Endothelial cell of umbilical vein (primary cell): ENCODE results near the gene PID1. TPM values are rescaled to one million over a fixed set of nuclear protein-coding genes. Genes with fewer than 3 reads are reported as not detected.

Experiments used
- BruUV-seq: library from RNA; stranded (reverse); fragments of 400-500 nt; replicated peaks from 2 replicates; lab custom pipeline; 2021; lab: Mats Ljungman, UMichigan
- CTCF ChIA-PET: fragments of 300-600, 350-600 bp; sonication (Branson Sonifier 250); formaldehyde crosslinking; loops from one replicate; lab custom pipeline; 2021; ENCODE audit warnings: antibody characterized with exemption, inconsistent platforms; lab: Charles Lee
- POLR2A ChIA-PET: fragments of 300-600, 350-600 bp; sonication (Branson Sonifier 250); formaldehyde crosslinking; loops from one replicate; lab custom pipeline; 2021; ENCODE audit warnings: antibody characterized with exemption, inconsistent platforms; lab: Charles Lee
- DNase-seq: peaks from one replicate; pipeline ENCODE4 v3.0.0-alpha.2; 2011; ENCODE audit warnings: low read depth, low spot score
- FAIRE-seq: peaks from 2 replicates; lab custom pipeline; 2011; peaks lifted over from hg19 to GRCh38; lab: Jason Lieb, UNC
- H2AFZ ChIP-seq: 2 replicates; pipeline ENCODE4 v1.6.0; 2012; ENCODE audit warnings: low read depth, low read length, control low read depth, inconsistent platforms
- H3K27ac ChIP-seq: 2 replicates; pipeline ENCODE4 v1.5.1; 2011; ENCODE audit warnings: low read depth, mild to moderate bottlenecking, control low read depth, low read length, moderate library complexity; ENCODE audit not compliant: insufficient read depth
- H3K27me3 ChIP-seq, 2 experiments: 2 replicates each; pipeline versions ENCODE4 v1.6.0 to v1.6.1; 2011; ENCODE audit warnings: low read length in 2 of 2, mixed read lengths in 1 of 2; ENCODE audit not compliant: control insufficient read depth in 2 of 2, insufficient read depth in 2 of 2
- H3K36me3 ChIP-seq, 2 experiments: 2 replicates in 1 of 2; 3 replicates in 1 of 2; pipeline ENCODE4 v1.5.1; 2011; ENCODE audit warnings: low read length in 2 of 2, mild to moderate bottlenecking in 1 of 2, moderate library complexity in 1 of 2; ENCODE audit not compliant: control insufficient read depth in 2 of 2, insufficient read depth in 2 of 2; ENCODE audit errors: extremely low read depth in 1 of 2
- H3K4me1 ChIP-seq: 3 replicates; pipeline ENCODE4 v1.5.1; 2011; ENCODE audit warnings: mild to moderate bottlenecking, low read length; ENCODE audit not compliant: control insufficient read depth, insufficient read depth; ENCODE audit errors: extremely low read depth
- H3K4me2 ChIP-seq: 2 replicates; pipeline ENCODE4 v1.6.1; 2011; ENCODE audit warnings: low read length, control low read depth, mixed read lengths; ENCODE audit not compliant: insufficient read depth
- H3K4me3 ChIP-seq, 3 experiments: fragments of 200-600 bp in 1 of 3; sonication (generic), shearing (Covaris generic) in 1 of 3; replicated peaks in 1 of 3; 2 replicates each; pipeline ENCODE4 v1.5.1; 2011 to 2016; ENCODE audit warnings: control low read depth in 3 of 3, low read length in 3 of 3, mild to moderate bottlenecking in 2 of 3, inconsistent platforms in 1 of 3, low read depth in 1 of 3, moderate library complexity in 1 of 3; ENCODE audit not compliant: insufficient read depth in 1 of 3
- H3K79me2 ChIP-seq: 2 replicates; pipeline ENCODE4 v1.6.0; 2012; ENCODE audit warnings: low read length, inconsistent platforms; ENCODE audit not compliant: control insufficient read depth, insufficient read depth
- H3K9ac ChIP-seq: replicated peaks from 2 replicates; pipeline ENCODE3; 2011; ENCODE audit warnings: low read length, control low read depth; ENCODE audit not compliant: insufficient read depth; ENCODE audit errors: extremely low read depth
- H3K9me1 ChIP-seq: replicated peaks from 3 replicates; pipeline ENCODE4 v1.6.0; 2011; ENCODE audit warnings: mild to moderate bottlenecking, low read length; ENCODE audit not compliant: control insufficient read depth, insufficient read depth; ENCODE audit errors: extremely low read depth
- H3K9me3 ChIP-seq: replicated peaks from 2 replicates; pipeline ENCODE4 v1.5.1; 2012; ENCODE audit warnings: low read length, inconsistent platforms; ENCODE audit not compliant: control insufficient read depth, insufficient read depth
- H4K20me1 ChIP-seq: replicated peaks from 2 replicates; pipeline ENCODE3; 2011; ENCODE audit warnings: mild to moderate bottlenecking, low read length; ENCODE audit not compliant: control insufficient read depth, insufficient read depth; ENCODE audit errors: extremely low read depth
- EZH2 ChIP-seq: IDR thresholded peaks from 2 replicates; pipeline ENCODE4 v1.6.1; 2012; ENCODE audit warnings: borderline replicate concordance, low read depth, mild to moderate bottlenecking, moderate library complexity, low read length, inconsistent platforms; ENCODE audit not compliant: severe bottlenecking
- FOS ChIP-seq: IDR thresholded peaks from 2 replicates; pipeline ENCODE4 v1.6.1; 2011; ENCODE audit warnings: mild to moderate bottlenecking, low read length, moderate library complexity, borderline replicate concordance; ENCODE audit not compliant: insufficient read depth
- GATA2 ChIP-seq: IDR thresholded peaks from 2 replicates; pipeline ENCODE4 v1.7.0; 2011; ENCODE audit warnings: low read depth, mild to moderate bottlenecking, moderate library complexity, mixed read lengths, low read length; ENCODE audit not compliant: insufficient read length, insufficient read depth
- JUN ChIP-seq: IDR thresholded peaks from 2 replicates; pipeline ENCODE4 v1.6.1; 2011; ENCODE audit warnings: borderline replicate concordance, low read depth; ENCODE audit not compliant: insufficient read length, insufficient read depth
- MYC ChIP-seq: IDR thresholded peaks from one replicate; pipeline ENCODE4 v1.6.1; 2011; ENCODE audit warnings: mild to moderate bottlenecking, low read depth, low read length
- POLR2A ChIP-seq: IDR thresholded peaks from 2 replicates; pipeline ENCODE4 v1.6.1; 2012; ENCODE audit warnings: low read depth, mild to moderate bottlenecking, control low read depth, low read length
- POLR2AphosphoS5 ChIP-seq: IDR thresholded peaks from 2 replicates; pipeline ENCODE4 v1.6.1; 2012; ENCODE audit warnings: low read depth, mild to moderate bottlenecking, control low read depth, low read length, moderate library complexity; ENCODE audit not compliant: insufficient read depth
- dilution Hi-C: fragments of 300-500 bp; cut with MboI; formaldehyde crosslinking; loops from one replicate; pipeline ENCODE4 v1.15.0; 2019; ENCODE audit warnings: low sequenced_read_pairs; ENCODE audit not compliant: extremely low pct_ligation_motif_present
- intact Hi-C: fragments of 100-400 bp; cut with micrococcal nuclease; formaldehyde crosslinking; loops from one replicate; pipeline ENCODE4 v1.10.0; 2022
- polyA plus RNA-seq, 4 experiments: library from polyadenylated mRNA; depleted of rRNA in 3 of 4; stranded (reverse) in 3 of 4; unstranded in 1 of 4; fragments of >200 nt; gene quantifications; 2 replicates each; pipeline versions ENCODE4 v1.2.1 to v1.2.3, GENCODE V29; 2011 to 2012; ENCODE audit warnings: missing spikeins in 1 of 4
- total RNA-seq: library from RNA; stranded (reverse); gene quantifications from 2 replicates; pipeline ENCODE4 v1.2.3, GENCODE V29; 2021
- TF ChIP-seq, protein P1 (sequence below): IDR thresholded peaks from 2 replicates; pipeline ENCODE4 v1.6.1; 2011; ENCODE audit not compliant: insufficient read depth, insufficient read length
- TF ChIP-seq, protein P2 (sequence below), 2 donors: IDR thresholded peaks; 1 replicate in 1 of 2; 2 replicates in 1 of 2; pipeline ENCODE4 v1.5.1; 2011; ENCODE audit warnings: low read length in 2 of 2, mild to moderate bottlenecking in 2 of 2, moderate library complexity in 2 of 2, control low read depth in 1 of 2, inconsistent platforms in 1 of 2, low read depth in 1 of 2; ENCODE audit not compliant: insufficient read depth in 1 of 2; ENCODE audit errors: extremely low read depth in 1 of 2

PID1 gene
- total and polyA plus RNA-seq, 2 donors (not counting 3 experiments of a cell fraction or from before 2014, with no cell fraction given) = not detected

DNA sequence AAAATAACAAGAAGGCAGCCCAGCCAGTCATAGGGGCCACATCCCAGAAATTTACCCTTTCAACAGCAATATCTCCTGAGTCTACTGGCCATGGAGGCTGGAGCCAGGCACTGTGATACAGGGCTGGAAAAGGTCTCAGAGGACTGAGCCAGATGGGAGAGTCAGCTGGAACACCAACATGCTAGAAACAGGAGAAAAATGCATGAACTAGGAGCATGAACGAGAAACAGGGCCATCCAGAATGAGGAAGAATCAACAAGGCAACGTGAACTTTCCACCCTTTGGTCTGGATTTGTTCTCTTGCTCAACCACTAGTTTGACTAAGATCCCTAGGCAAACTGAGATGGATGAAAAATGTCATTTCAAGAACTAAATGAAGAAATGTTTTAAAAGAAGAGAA is 13.1 kb downstream of the PID1 start:
- Histone ChIP-seq H3K9ac (no peak overlapping the region), H3K36me3 (no peaks in the 10 kb centered on the region), H3K4me1 (no peaks in the 10 kb centered on the region), H3K4me2 (no peak overlapping the region), H2AFZ (no peak overlapping the region), H3K27ac (no peak overlapping the region), H4K20me1 (no peaks in the 10 kb centered on the region), H3K9me1 (no peaks in the 10 kb centered on the region), H3K79me2 (no peaks in the 10 kb centered on the region), H3K27me3 (no peaks in the 10 kb centered on the region), H3K9me3 (peaks cover 4% of the 10 kb centered on the region), H3K4me3 (no peak overlapping the region)
- BruUV-seq = no TSS peak
- intact Hi-C loops (no loop called here), dilution Hi-C loops (no loop called here)
- CTCF ChIA-PET = no interaction called here
- POLR2A ChIA-PET = no interaction called here
- DNase-seq (no peak), FAIRE-seq (no peak)
- TF ChIP-seq POLR2AphosphoS5 (no peak), GATA2 (no peak), FOS (no peak), EZH2 (no peak), POLR2A (no peak), JUN (no peak), MYC (no peak)
- TF ChIP-seq, protein P1, sequence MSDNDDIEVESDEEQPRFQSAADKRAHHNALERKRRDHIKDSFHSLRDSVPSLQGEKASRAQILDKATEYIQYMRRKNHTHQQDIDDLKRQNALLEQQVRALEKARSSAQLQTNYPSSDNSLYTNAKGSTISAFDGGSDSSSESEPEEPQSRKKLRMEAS = no peak
- TF ChIP-seq, protein P2, sequence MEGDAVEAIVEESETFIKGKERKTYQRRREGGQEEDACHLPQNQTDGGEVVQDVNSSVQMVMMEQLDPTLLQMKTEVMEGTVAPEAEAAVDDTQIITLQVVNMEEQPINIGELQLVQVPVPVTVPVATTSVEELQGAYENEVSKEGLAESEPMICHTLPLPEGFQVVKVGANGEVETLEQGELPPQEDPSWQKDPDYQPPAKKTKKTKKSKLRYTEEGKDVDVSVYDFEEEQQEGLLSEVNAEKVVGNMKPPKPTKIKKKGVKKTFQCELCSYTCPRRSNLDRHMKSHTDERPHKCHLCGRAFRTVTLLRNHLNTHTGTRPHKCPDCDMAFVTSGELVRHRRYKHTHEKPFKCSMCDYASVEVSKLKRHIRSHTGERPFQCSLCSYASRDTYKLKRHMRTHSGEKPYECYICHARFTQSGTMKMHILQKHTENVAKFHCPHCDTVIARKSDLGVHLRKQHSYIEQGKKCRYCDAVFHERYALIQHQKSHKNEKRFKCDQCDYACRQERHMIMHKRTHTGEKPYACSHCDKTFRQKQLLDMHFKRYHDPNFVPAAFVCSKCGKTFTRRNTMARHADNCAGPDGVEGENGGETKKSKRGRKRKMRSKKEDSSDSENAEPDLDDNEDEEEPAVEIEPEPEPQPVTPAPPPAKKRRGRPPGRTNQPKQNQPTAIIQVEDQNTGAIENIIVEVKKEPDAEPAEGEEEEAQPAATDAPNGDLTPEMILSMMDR (IDR thresholded peaks at IDR 0.05; ENCODE audit: extremely low read depth in 1 of 2, insufficient read depth in 1 of 2, low read depth in 1 of 2, low read length in 2 of 2) = no peak
